KMS-11 (cell line): ENCODE data around the gene CYBA.

Source experiments
- H2AFZ ChIP-seq: fragments of 200-600 bp; sonication (generic); 2 replicates; pipeline ENCODE4 v1.6.1; 2016; ENCODE audit warnings: antibody characterized with exemption, mixed run types, low read depth
- H3K27ac ChIP-seq: fragments of 200-600 bp; sonication (generic); 2 replicates; pipeline ENCODE4 v1.6.1; 2016; ENCODE audit warnings: mild to moderate bottlenecking, mixed run types
- H3K27me3 ChIP-seq: fragments of 200-600 bp; sonication (generic); 2 replicates; pipeline ENCODE4 v1.6.1; 2017; ENCODE audit warnings: mild to moderate bottlenecking, low read depth, mixed run types, moderate library complexity; ENCODE audit not compliant: insufficient read depth
- H3K36me3 ChIP-seq: fragments of 200-600 bp; sonication (generic); 2 replicates; pipeline ENCODE4 v1.6.1; 2017; ENCODE audit warnings: mild to moderate bottlenecking, mixed run types; ENCODE audit not compliant: insufficient read depth
- H3K4me1 ChIP-seq: fragments of 200-600 bp; sonication (generic); 2 replicates; pipeline ENCODE4 v1.6.1; 2016; ENCODE audit warnings: mild to moderate bottlenecking, low read depth, mixed run types; ENCODE audit not compliant: poor library complexity, severe bottlenecking
- H3K4me2 ChIP-seq: fragments of 200-600 bp; sonication (generic); 2 replicates; pipeline ENCODE4 v1.7.0; 2016; ENCODE audit warnings: mild to moderate bottlenecking, mixed run types
- H3K4me3 ChIP-seq: fragments of 200-600 bp; sonication (generic); IDR thresholded peaks from 2 replicates; pipeline ENCODE4 v1.6.1; 2017; ENCODE audit warnings: low read depth, low read length, mixed read lengths; ENCODE audit not compliant: insufficient read depth
- H3K79me2 ChIP-seq: fragments of 200-600 bp; sonication (generic); 2 replicates; pipeline ENCODE4 v1.6.1; 2016; ENCODE audit warnings: low read depth, mixed run types; ENCODE audit not compliant: insufficient read depth
- H3K9ac ChIP-seq: fragments of 200-600 bp; sonication (generic); 2 replicates; pipeline ENCODE4 v1.6.1; 2016; ENCODE audit warnings: mild to moderate bottlenecking, mixed run types
- H4K20me1 ChIP-seq: fragments of 200-600 bp; sonication (generic); 2 replicates; pipeline ENCODE4 v1.6.1; 2016; ENCODE audit warnings: mild to moderate bottlenecking, mixed run types; ENCODE audit not compliant: insufficient read depth
- TF ChIP-seq, protein P1 (sequence below): fragments of 200-600 bp; sonication (generic); conservative IDR thresholded peaks from 2 replicates; pipeline ENCODE4 v1.6.1; 2017; ENCODE audit warnings: low read depth, mild to moderate bottlenecking, antibody characterized with exemption, low read length, moderate library complexity, mixed read lengths

The CYBA gene

GRCh38 chr16:88662222-88662842 is 11.5 kb upstream of the CYBA start:
- Histone ChIP-seq H3K4me3 (no peak overlapping the region), H3K9ac (peak overlapping the region; percentile 63), H3K27ac (no peak overlapping the region), H3K27me3 (no peaks in the 10 kb centered on the region), H3K79me2 (peaks cover 10% of the 10 kb centered on the region; the same call in 1 of the 2 replicates), H3K4me1 (peaks cover 11% of the 10 kb centered on the region), H3K36me3 (no peaks in the 10 kb centered on the region), H4K20me1 (no peaks in the 10 kb centered on the region), H3K4me2 (peak overlapping the region; percentile 87), H2AFZ (peak overlapping the region; percentile 88)
- TF ChIP-seq, protein P1, sequence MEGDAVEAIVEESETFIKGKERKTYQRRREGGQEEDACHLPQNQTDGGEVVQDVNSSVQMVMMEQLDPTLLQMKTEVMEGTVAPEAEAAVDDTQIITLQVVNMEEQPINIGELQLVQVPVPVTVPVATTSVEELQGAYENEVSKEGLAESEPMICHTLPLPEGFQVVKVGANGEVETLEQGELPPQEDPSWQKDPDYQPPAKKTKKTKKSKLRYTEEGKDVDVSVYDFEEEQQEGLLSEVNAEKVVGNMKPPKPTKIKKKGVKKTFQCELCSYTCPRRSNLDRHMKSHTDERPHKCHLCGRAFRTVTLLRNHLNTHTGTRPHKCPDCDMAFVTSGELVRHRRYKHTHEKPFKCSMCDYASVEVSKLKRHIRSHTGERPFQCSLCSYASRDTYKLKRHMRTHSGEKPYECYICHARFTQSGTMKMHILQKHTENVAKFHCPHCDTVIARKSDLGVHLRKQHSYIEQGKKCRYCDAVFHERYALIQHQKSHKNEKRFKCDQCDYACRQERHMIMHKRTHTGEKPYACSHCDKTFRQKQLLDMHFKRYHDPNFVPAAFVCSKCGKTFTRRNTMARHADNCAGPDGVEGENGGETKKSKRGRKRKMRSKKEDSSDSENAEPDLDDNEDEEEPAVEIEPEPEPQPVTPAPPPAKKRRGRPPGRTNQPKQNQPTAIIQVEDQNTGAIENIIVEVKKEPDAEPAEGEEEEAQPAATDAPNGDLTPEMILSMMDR = no peak

DNA sequence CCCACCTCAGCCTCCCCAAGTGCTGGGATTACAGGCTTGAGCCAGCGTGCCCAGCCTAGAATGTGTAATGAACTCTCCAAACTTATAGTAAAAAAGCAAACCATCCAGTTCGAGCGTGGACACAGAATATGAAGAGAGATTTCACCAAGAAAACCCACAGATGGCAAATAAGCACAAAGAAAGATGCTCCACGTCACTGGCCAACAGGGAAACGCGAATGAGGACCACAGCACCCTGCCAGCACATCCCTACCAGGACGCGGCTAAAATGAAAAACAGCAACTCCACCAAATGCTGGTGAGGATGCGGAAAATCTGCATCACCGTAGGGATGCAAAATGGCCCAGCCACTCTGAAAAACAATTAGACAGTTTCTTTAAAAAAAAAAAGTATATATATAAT is 10.6 kb upstream of the CYBA start:
- no peak overlapping the region for H2AFZ ChIP-seq
- peaks cover 11% of the 10 kb centered on the region for H3K4me1 ChIP-seq
- no peak overlapping the region for H3K4me2 ChIP-seq
- H3K9ac ChIP-seq = no peak overlapping the region
- TF ChIP-seq, protein P1 = no peak
- H3K4me3 ChIP-seq = no peak overlapping the region
- no peak overlapping the region for H3K27ac ChIP-seq
- no peaks in the 10 kb centered on the region for H3K36me3 ChIP-seq
- H3K79me2 ChIP-seq = peaks cover 10% of the 10 kb centered on the region; the same call in 1 of the 2 replicates
- H3K27me3 ChIP-seq = no peaks in the 10 kb centered on the region
- H4K20me1 ChIP-seq = no peaks in the 10 kb centered on the region

- H3K4me2 ChIP-seq = no peak overlapping the region
Measured at GRCh38 chr16:88659160-88659559, 8.3 kb upstream of the CYBA start.

DNA sequence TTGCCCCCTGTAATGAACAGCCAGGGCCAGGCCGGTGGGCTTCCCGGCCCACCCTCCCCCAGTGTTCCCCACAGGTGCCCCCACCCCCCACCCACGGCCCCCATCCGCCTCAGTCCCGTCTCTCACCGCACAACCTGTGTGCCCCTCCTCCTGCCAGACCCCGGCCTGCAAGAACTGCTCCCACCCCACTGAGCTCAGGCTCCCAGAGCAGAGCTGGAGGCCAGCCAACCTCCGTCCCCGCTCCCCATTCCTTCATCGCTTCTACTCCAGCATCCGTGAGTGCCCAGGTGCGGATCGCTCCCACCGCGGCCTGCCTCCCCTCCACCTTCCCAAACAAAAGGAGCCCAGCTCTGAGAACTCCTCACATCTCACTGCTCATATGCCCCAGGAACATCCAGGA is 7.9 kb upstream of the CYBA start:
- H3K4me2 ChIP-seq = no peak overlapping the region
- H3K4me3 ChIP-seq = no peak overlapping the region
- peaks cover 6% of the 10 kb centered on the region for H3K4me1 ChIP-seq
- H4K20me1 ChIP-seq = no peaks in the 10 kb centered on the region
- TF ChIP-seq, protein P1 = no peak
- no peak overlapping the region for H2AFZ ChIP-seq
- no peaks in the 10 kb centered on the region for H3K27me3 ChIP-seq
- peaks cover 10% of the 10 kb centered on the region; the same call in 1 of the 2 replicates for H3K79me2 ChIP-seq
- no peaks in the 10 kb centered on the region for H3K36me3 ChIP-seq
- no peak overlapping the region for H3K27ac ChIP-seq
- H3K9ac ChIP-seq = no peak overlapping the region

More at GRCh38 chr16:88659160-88659559, 8.3 kb upstream of the CYBA start:
- Histone ChIP-seq H3K27ac (no peak overlapping the region), H3K9ac (no peak overlapping the region), H4K20me1 (no peaks in the 10 kb centered on the region), H3K36me3 (no peaks in the 10 kb centered on the region), H3K4me3 (no peak overlapping the region), H2AFZ (no peak overlapping the region), H3K27me3 (no peaks in the 10 kb centered on the region), H3K4me1 (peaks cover 10% of the 10 kb centered on the region), H3K79me2 (peaks cover 10% of the 10 kb centered on the region; the same call in 1 of the 2 replicates)
- TF ChIP-seq, protein P1 = no peak
